Posterior vena cava (tissue), 2 donors: ENCODE data around the gene NFKBIB. TPM values are rescaled to one million over a fixed set of nuclear protein-coding genes. Genes with fewer than 3 reads are reported as not detected.
A peak's percentile ranks its signal among the peaks of the same experiment; 100 is the strongest.

Experiments used
- DNase-seq: peaks from one replicate; pipeline ENCODE4 v3.0.0-alpha.2; 2020; ENCODE audit warnings: low spot score
- intact Hi-C, 2 donors: fragments of 100-400 bp; cut with DNase I; formaldehyde crosslinking; loops; one replicate each; pipeline versions ENCODE4 v1.14.1 to v1.14.2; 2022 to 2023
- total RNA-seq, 2 donors: library from RNA; stranded (reverse); fragmentation: NEBNext Ultra II Directional; extraction: Animal tissue kit (Norgen Biotek cat#: 25700); gene quantifications; one replicate each; pipeline ENCODE4 v1.2.1, GENCODE V29; 2021
- donor health status: DM: yes; HTN: yes; CAD: no.
- donor health status: DM: yes; HTN: yes; CAD: no.

Gene NFKBIB
- total RNA-seq, 2 donors from 2014 or later = 19.3 to 23.1 TPM

DNA sequence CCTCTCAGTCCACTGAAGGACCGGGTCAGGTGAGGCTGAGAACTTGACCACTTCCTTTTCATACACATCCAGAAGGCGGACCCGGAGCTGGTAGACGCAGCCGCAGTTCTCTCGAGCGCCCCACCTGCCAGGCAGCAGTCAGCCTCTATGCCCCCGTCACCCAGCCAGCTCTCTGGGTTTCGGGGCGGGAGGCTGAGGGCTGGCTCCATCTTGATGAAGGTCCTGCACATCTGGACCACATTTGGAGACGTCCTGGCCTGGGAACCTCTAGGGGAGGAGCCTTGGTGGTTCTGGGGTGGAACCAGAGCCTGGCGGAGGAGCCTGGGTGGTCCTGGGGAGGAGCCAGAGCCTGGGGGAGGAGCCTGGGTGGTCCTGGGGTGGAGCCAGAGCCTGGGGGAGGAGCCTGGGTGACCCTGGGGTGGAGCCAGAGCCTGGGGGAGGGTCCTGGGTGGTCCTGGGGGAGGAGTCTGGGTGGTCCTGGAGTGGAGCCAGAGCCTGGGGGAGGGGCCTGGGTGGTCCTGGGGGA is 45.3 kb downstream of the NFKBIB start:
- intact Hi-C loops = no loop called here
- peak; percentile 66 for DNase-seq

DNA sequence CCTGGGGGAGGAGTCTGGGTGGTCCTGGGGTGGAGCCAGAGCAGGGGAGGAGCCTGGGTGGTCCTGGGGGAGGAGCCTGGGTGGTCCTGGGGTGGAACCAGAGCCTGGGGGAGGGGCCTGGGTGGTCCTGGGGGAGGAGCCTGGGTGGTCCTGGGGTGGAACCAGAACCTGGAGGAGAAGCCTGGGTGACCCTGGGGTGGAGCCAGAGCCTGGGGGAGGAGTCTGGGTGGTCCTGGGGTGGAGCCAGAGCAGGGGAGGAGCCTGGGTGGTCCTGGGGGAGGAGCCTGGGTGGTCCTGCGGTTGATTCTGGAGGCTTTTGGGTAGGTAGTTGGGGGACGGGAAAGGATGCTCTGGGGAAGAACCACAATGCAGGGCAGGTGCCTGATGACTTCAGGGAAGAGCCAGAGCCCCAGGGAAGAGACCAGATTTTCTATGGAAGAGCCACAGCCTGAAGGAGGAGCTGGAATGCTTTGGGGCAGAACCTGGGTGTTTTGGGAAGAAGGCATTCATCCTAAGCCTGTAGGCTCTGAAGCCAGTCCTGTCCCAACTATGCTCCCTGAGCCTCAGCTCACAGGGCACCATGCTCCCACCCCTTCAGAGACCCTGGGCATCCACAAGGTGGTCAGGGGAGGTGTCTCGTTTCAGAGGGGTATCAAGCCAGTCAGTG is 45.9 kb downstream of the NFKBIB start:
- intact Hi-C loops = no loop called here
- peak; percentile 46 for DNase-seq

DNA sequence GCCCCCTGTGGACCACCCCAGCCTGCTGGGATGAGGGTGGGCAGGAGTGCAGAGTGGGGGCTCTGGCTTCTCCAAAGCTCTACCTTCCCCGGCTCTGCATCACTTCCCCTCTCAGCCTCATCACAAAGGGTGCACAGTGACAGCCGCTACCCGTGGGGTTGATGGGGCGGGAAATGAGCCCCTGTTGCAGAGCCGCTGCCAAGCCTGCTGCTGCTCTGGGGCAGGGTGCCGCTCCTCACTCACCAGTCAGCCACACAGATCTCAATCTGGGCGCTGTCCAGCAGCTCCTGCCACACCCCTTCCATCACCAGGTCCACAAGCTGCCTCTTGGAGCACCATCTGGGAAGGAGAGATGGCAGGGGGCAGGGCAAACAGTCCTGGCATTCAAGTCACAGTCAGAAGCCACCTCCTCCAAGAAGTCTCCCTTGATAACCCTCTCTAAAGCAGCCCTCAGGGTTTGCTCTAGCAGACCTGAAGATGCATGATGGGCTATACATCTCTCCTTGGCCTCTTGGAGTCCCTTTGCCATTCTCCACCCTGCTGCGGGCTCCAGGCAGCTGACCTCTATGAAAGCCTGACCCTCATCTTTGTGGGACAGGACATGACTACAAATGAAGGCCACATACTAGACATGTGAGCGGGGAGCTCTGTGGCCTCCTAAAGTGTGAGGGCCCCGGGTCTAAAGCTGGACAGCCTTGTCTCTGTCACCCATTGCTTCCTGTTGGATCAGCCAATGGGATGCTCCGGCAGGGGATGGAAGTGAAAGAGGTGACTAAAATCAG is 46.7 kb downstream of the NFKBIB start:
- DNase-seq = peak; percentile 75

DNA sequence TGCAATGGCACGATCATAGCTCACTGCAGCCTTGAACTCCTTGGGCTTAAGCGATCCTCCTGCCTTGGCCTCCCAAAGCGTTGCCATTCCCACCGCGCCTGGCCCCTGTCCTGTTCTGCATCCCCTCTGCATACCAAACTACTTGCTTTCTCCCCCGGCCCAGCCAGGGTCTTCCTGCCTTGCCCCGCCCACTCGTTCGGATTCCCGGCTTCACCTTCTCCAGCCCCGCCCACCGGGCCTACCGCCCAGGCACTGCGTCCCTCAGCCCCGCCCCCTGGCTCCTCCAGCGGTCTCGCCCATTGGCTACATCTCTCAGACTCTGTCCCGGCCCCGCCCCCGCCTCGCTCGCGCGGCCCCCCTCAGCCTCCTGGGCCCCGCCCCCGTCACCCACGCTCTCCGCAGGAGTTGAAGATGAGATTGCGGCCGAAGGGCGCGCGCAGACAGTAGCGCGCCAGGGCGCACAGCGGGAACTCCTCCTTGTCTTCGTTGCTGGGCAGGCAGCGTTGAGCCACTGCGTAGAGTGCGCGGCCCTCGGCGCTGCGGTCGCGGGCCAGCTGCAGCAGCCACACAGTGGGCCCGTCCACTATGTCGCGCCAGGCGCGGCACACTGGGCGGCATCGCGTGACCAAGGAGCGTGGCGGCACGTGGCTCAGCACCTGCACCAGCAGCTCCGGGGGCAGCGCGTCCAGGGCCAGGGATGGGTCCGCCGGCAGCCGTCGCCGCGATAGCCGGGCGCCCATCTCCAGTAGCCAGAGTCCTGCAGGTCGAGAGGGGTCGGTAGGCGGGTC is 50.0 kb downstream of the NFKBIB start:
- peak; percentile 95 for DNase-seq
- intact Hi-C loops = no loop called here

More for the DNA sequence above, 46.7 kb downstream of the NFKBIB start:
- intact Hi-C loops = no loop called here

DNA sequence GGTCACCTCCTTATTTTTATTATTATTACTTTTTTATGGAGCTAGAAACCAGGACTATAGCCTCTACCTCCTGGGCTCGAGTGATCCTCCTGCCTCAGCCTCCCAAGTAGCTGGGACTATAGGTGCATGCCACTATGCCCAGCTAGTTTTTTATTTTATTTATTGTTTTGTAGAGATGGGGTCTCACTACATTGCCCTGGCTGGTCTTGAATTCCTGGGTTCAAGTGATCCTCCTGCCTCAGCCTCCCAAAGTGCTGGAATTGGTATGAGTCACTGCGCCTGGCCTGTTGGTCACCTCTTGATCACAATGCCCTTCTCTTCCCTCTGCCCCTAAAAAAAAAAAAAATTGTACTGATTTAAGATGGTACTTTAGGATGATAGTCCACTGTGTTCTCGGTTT is 51.4 kb downstream of the NFKBIB start:
- intact Hi-C loops = no loop called here
- DNase-seq = peak; percentile 9

DNA sequence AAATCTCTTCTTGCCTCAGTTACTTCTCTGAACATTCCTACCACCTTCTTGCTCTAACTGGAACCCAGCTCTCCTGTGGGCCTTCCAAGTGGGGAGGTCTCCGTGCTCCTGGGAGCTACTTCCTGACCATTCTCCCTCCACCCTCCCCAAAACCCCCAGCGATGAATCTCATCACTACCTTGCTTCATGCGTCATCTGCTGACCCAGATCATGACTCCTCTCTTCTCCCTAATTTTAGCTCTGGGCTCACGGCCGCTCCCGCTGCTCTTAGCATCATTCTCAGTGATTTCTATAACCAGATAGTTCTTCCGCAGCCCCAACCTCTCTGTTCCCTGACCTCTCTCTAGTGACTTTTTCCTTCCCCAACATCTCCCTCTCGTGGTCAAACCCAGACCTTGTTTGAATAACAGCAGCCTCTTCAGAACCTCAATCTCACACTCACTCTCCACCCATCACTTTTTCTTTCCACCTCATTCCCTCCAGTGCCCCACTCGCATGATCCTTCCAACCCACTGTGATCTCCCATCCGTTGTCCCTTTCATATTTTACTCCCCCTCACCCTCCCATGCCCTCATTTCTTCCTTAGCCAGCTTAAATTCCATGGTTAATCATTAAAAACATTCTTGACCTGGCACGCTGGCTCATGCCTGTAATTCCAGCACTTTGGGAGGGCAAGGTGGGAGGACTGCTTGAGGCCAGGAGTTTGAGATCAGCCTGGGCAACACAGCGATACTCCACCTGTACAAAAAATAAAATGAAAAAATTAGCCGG is 52.8 kb downstream of the NFKBIB start:
- peak; percentile 25 for DNase-seq
- intact Hi-C loops = no loop called here

DNA sequence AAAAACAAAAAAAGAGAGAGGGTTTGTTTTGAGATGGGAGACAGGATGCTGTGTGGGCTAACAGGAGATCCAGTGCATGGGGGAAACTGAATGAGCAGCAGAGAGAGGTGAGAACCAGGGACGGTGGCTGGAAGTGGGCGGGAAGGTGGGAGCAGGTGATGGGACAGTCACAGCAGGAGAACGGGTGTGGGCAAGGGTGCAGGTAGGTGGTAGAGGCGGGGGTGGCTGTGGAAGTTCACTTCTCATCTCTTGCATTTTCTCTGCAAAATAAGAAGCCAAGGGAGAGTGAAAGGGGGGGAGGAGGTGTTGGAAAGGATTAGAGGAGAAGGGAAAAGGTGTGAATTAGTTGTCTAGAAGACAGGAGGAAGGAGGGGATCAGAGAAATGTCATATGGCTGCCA is 53.9 kb downstream of the NFKBIB start:
- intact Hi-C loops = no loop called here
- peak; percentile 14 for DNase-seq

DNA sequence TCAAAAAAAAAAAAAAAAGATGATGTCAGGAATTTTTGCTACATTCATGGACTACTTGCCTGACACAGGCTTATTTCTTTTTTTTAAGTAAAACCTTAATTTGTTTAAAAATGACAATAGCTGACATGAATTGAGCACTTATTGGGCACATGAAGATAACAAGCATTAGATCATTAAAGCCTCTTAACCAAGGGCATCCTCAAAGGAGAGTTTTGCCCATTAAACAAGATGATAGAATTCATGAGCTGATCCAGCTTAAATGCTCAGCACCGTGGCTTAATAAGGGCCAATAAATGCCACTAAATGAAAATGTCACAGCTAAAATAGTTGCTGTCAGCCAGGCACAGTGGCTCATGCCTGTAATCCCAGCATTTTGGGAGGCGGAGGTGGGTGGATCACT is 56.5 kb downstream of the NFKBIB start:
- no peak for DNase-seq
- intact Hi-C loops = no loop called here

DNA sequence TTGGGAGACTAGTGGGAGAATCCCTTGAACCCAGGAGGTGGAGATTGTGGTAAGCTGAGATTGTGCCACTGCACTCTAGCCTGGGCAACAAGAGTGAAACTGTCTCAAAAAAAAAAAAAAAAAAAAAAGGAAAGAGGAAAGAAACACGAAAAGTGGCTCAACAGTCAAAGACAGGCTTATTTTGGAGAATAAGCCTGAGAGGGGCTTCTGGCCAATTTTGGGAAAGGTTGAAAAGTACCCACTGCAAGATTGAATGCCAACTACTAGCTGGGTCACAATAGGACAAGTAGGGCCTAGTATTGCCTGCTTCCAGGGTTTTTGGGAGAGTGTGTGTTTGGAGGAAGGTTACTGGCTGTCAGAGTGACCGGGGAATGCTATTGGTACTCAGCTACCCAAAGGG is 58.5 kb downstream of the NFKBIB start:
- intact Hi-C loops = no loop called here
- DNase-seq = no peak

Other genes starting within 250 kb of the NFKBIB start
- gene CAPN12, start 155.5 kb upstream of the NFKBIB start, total RNA-seq = 1 to 10 TPM; 1.9 to 2.9 TPM
- gene LGALS7, start 126.5 kb upstream of the NFKBIB start, total RNA-seq = not detected
- gene LGALS7B, start 110.8 kb upstream of the NFKBIB start, total RNA-seq = not detected
- under 1 TPM in 1 of 2 donors, not detected in 1; 0.86 TPM for gene LGALS4, start 87.0 kb upstream of the NFKBIB start, total RNA-seq
- gene ECH1, start 68.2 kb upstream of the NFKBIB start, total RNA-seq = 100 to 1,000 TPM; 100 to 158 TPM
- 100 to 1,000 TPM; 191 to 194 TPM for gene HNRNPL, start 50.0 kb upstream of the NFKBIB start, total RNA-seq
- 1 to 10 TPM; 5.8 to 6.1 TPM for gene RINL, start 21.7 kb upstream of the NFKBIB start, total RNA-seq
- 10 to 100 TPM; 41.7 to 48.1 TPM for gene SIRT2, start 351 bp upstream of the NFKBIB start, total RNA-seq
- gene CCER2, start 12.2 kb downstream of the NFKBIB start, total RNA-seq = under 1 TPM; 0.24 to 0.37 TPM
- 1 to 10 TPM; 8.2 to 9.5 TPM for gene SARS2, start 30.8 kb downstream of the NFKBIB start, total RNA-seq
- gene MRPS12, start 31.0 kb downstream of the NFKBIB start, total RNA-seq = 10 to 100 TPM; 17.8 to 21.4 TPM
- gene FBXO17, start 75.8 kb downstream of the NFKBIB start, total RNA-seq = 10 to 100 TPM; 17.4 to 23.0 TPM
- gene FBXO27, start 132.6 kb downstream of the NFKBIB start, total RNA-seq = 10 to 100 TPM in 1 of 2 donors, 1 to 10 TPM in 1; 8.5 to 10.0 TPM
- not detected for gene ACP7, start 184.4 kb downstream of the NFKBIB start, total RNA-seq
- 10 to 100 TPM; 15.0 to 17.3 TPM for gene PAK4, start 225.8 kb downstream of the NFKBIB start, total RNA-seq